GM19193 (cell line): Measurements from ENCODE around the gene NECTIN1.

ENCODE experiments used
- POLR2A ChIP-seq: IDR thresholded peaks from 4 replicates; pipeline ENCODE4 v1.6.1; 2011; ENCODE audit not compliant: insufficient read depth, insufficient read length; ENCODE audit errors: extremely low read depth

NECTIN1 gene

GRCh38 chr11:119729581-119729927 is 554 bp upstream of the NECTIN1 start:
- no peak for TF ChIP-seq POLR2A

GRCh38 chr11:119728211-119728626 is 781 bp downstream of the NECTIN1 start:
- no peak for TF ChIP-seq POLR2A

- no peak for TF ChIP-seq POLR2A
Observed at GRCh38 chr11:119727523-119728151, 1.4 kb downstream of the NECTIN1 start.

- TF ChIP-seq POLR2A: no peak
Observed at GRCh38 chr11:119726585-119727522, 2.1 kb downstream of the NECTIN1 start.

GRCh38 chr11:119726150-119726553 is 2.8 kb downstream of the NECTIN1 start:
- no peak for TF ChIP-seq POLR2A

- TF ChIP-seq POLR2A: no peak
Observed at GRCh38 chr11:119724956-119725355, 4.0 kb downstream of the NECTIN1 start.

- TF ChIP-seq POLR2A: no peak
Observed at GRCh38 chr11:119723952-119724325, 5.1 kb downstream of the NECTIN1 start.

GRCh38 chr11:119723243-119723951 is 5.6 kb downstream of the NECTIN1 start:
- TF ChIP-seq POLR2A: no peak

- no peak for TF ChIP-seq POLR2A
Observed at GRCh38 chr11:119722281-119722794, 6.7 kb downstream of the NECTIN1 start.

GRCh38 chr11:119721129-119722120 is 7.6 kb downstream of the NECTIN1 start:
- no peak for TF ChIP-seq POLR2A

- TF ChIP-seq POLR2A: no peak
Observed at GRCh38 chr11:119720311-119720913, 8.6 kb downstream of the NECTIN1 start.

- no peak for TF ChIP-seq POLR2A
Observed at GRCh38 chr11:119717839-119718534, 11.0 kb downstream of the NECTIN1 start.
